DND-41 (cell line): ENCODE measurements around the gene AOPEP.

Source experiments
- CTCF ChIP-seq: IDR thresholded peaks from 2 replicates; pipeline ENCODE4 v1.5.1; 2012; ENCODE audit warnings: borderline replicate concordance, low read length, moderate library complexity, mild to moderate bottlenecking; ENCODE audit not compliant: poor library complexity, severe bottlenecking; ENCODE audit errors: extremely low read depth
- EZH2 ChIP-seq: IDR thresholded peaks from 3 replicates; pipeline ENCODE4 v1.6.1; 2012; ENCODE audit warnings: borderline replicate concordance, low read depth, mild to moderate bottlenecking, moderate library complexity, low read length, inconsistent platforms; ENCODE audit not compliant: severe bottlenecking

GRCh38 chr9:95108777-95109176, 382.3 kb downstream of the AOPEP start:
- no peak for TF ChIP-seq CTCF
- no peak for TF ChIP-seq EZH2
